ENCODE results near the gene KLHL12.
A peak's percentile ranks its signal among the peaks of the same experiment; 100 is the strongest.

Gene KLHL12

DNA sequence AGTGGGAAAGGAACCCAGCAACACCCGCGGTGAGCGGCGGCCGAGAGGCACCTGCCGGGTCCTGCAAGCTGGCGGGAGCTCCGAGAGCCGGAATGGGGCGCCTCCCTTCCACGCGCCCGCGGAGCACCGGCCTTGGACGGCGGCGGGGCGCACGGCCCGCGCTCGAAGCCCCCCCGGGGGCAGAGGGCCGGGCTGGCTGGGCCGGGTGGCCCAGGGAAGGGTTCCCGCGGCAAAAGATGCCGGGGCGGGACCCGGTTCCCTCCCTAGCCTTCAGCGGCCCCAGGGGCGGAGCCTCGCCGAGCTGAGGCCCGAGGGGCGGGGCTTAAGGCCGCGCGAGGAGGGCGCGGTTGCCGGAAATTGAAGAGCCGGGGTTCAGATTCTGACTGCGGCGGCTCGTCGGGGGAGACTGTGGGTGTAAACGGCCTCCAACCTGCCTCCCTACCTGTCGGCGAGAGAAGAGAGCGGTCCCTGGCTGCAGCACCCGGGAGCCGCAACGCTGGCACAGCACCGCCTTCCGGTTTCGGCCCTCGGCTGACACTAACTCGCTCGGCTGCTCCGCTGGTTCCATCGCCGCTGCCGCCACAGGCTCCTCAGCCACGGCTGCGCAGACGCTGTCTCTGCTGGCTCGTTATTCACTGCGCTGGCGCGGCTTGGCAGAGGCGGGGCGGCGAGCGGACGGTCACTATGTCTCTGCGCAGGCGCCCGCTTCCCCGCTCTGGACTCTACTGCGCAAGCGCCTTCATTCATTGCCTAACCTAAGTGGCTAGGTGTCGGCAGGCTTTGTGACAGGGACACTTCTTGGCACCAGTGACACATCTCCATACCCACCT lies 38.3 kb downstream of the KLHL12 start, which contains the start of gene RABIF:
TSS of gene RABIF (minus strand) at position 619 of the 830 bp plus-strand sequence. CDS start at position 568, 51 bp downstream.
- FAIRE-seq = peak; percentile 90
- DNase-seq (ENCODE audit: low spot score) = peak; percentile 98

DNA sequence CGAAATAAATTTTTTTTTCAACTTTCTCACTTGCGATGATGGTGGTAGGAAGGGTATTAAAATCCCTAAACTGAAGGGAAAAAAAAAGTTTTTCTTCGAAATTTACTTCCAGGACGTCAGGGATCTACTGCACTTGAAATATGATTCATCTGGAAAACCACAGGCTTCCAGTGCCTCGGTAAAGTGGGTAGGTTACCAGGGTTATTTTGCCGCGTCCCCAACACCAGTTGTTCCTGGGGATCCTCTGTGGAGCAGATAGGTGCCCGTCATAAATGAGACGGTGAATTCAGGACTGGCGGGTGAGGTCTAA lies 38.9 kb downstream of the KLHL12 start:
- DNase-seq (ENCODE audit: low spot score) (no peak), FAIRE-seq (no peak)

DNA sequence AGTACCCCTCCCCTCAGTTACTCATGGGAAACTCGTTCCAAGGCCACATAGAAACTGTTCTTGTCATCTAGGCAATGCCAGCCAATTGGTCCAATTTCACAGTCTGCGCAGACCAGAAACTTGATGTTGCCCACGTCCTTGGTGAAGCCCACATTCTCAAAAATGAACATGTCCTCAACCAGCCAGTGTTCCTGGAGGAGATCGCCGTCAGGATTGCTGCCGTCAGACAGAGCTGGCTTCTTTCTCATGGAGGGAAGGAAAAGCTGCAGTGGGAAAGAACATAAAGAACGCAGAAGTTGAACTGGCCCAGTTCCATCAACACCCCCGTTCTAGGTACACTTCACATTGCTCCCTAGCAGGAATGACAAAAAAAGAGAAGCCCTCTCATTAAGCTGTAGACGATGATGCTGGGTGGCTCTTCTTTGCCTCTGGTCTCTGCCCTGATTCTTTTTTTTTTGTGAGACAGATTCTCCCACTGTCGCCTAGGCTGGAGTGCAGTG lies 46.0 kb downstream of the KLHL12 start:
- no peak for DNase-seq (ENCODE audit: low spot score)
- no peak for FAIRE-seq

DNA sequence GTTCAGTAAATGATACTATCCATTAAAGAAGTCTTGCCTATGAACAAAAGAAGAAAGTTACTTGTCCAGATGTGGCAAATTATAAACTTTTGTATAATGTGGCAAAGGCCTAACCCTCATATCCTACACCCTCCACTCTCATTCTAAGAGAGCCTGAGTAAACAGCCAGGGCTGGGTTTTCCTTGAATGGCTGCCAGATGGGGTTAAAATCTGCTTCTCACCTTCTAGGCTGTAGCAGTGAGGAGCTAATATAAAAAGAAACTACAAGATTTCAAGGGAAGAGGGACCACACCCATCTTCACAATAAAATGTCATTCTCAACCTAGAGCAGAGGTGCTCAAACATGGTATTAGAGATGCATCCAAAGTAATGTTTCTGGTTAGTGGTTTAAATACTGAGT lies 47.0 kb downstream of the KLHL12 start:
- no peak for FAIRE-seq
- no peak for DNase-seq (ENCODE audit: low spot score)

DNA sequence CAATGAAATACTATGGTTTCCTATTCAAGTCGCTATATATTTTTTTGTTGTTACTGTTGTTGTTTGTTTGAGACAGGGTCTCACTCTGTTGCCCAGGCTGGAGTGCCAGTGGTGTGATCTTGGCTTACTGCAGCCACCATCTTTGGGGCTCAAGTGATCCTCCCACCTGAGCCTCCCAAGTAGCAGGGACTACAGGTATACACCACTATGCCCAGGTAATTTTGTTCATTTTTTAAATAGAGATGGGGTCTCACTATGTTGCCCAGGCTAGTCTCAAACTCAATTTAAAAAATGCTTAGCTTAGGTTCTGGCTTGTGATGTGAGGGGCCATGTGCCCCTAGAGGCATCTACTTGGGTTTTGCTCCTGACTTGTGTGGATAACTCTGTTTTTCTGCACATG lies 47.9 kb downstream of the KLHL12 start:
- FAIRE-seq = no peak
- DNase-seq (ENCODE audit: low spot score) = no peak

DNA sequence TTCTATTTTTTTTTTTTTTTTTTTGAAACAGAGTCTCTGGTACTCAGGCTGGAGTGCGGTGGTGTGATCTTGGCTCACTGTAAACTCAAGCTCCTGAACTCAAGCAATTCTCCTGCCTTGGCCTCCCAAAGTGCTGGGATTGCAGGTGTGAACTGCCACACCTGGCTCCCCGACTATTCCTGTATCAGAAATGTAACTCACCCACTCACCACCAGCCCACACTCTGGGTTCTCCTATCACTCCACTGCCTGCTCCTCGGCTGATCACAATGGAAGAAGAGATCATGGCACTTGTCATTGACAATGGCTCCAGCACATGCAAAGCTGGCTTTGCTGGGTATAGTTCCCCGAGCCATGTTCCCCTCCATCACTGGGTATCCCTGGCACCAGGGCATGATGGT lies 54.0 kb downstream of the KLHL12 start:
- FAIRE-seq = no peak
- DNase-seq (ENCODE audit: low spot score) = no peak

DNA sequence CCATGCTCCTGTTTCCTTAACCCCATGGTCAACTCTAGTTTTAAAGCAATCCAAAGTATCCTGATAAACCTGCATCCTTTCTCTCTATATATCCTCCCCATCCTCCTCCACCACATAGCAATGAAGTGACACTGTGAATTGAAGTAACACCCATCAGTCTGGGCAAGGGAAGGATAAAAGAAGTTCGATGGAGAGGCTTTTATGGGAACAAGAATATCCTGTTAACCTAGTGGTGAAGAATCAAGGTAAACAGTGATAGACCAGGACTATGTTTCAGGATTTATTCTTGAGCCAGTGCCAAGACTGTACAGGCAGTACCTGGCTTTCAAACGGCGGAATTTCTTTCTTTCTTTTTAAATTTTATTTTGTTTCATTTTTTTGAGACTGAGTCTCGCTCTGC lies 55.7 kb downstream of the KLHL12 start:
- no peak for FAIRE-seq
- no peak for DNase-seq (ENCODE audit: low spot score)

DNA sequence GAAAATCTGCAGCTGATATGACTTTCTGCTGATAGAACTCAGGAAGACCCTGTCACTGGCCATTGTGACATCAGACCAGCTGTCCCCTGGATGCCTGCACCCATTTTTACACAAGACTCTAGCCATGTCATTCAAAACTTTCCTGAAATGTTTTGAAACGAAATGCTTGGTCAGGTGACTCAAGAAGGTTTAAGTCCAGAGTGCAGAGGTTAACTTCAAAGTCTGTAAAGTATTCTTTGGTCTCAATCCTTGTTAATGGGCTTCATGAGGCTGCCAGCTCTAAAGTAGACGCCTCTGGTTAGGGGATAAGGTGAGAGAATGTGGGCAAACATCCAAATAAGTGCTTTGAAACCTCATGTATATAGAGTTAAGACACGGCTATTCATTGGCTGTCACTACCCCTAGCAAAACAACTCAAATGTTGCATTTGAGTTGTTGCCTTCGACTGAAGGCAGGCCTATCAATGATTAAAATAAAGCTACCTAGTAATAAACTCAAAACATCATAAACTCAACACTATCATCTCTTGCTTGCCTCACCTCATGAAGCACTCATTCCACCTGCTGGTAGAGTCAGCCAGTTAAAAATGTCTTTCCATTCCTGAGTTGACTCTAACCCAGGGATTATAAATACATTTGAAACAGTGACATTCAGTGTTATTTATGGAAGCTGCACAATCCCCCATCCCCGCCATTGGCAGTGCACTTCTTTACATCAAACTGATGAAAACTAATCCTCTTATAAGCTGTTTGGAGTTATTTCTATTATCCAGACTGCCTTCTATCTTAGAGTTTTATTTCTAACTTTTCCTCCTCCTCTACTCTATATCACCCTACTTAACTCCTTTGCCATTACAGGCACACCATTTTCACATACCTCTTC lies 64.1 kb downstream of the KLHL12 start:
- DNase-seq (ENCODE audit: low spot score) (no peak), FAIRE-seq (no peak)

DNA sequence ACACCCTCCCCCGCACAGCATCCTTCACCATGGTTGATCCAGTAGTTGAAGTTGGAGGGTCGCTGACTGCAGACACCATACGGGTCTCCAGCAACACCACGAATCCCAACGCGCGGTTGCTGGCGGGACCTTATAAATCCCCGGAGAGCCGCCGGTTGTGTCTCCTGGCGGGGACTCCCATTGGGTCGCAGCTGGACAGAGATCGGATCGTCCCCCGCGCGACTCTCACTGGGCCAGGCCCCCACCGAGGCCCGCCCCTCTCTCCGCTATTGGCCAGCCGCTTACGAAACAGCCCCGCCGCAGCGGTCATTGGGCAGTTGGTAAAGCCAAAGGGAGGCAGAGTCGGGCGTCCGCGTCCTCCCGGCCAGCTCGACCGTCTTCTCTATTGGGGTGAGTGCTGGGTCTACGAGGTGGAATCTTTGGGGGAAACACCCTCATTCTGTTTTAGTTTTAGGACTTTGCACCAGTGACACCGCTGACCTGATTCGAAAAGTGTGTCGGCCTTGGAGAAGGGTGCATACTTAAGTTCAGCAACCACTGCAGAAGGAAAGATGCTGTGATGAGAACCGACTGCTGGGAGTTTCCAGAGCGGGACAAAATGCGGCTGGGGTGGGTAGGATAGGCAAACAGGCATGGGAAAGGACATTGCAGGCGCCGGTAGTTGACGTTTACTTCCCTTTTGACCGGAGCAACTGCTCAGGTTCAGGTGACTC lies 65.5 kb downstream of the KLHL12 start:
- FAIRE-seq (no peak), DNase-seq (ENCODE audit: low spot score) (peak; percentile 96)

DNA sequence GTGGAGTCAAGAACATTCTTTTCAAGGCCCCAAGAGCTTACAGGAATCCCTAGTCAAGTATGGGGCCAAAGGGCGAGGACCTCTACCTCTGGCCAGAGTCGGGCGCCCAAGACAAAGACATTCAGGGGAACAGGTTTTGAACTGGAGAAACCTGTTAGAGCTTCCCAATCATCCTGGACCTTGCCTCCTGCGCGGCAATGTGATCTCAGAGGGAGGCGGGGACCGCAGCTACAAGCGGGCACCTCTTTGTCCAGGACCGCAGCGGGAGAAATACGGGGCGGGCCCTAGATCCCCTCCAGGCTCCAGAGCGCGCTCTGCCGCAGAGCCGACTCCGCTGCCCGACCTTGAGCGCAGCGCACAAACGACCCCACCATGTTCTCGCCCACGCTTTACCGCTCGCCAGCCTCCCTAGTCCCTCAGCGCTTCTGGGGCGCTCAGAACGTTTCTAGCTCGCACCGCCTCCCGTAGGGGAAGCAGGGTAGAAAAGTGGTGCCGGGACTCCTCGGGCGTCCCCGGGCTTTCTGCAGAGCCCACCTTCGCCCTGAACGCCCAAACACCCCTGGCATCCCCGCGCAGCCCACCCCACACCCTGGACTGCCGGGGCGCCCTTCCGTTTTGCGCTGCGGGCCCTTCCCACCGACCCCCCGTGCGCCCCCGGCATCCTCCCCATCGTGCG lies 66.2 kb downstream of the KLHL12 start:
- DNase-seq (ENCODE audit: low spot score) = peak; percentile 61
- FAIRE-seq = no peak

DNA sequence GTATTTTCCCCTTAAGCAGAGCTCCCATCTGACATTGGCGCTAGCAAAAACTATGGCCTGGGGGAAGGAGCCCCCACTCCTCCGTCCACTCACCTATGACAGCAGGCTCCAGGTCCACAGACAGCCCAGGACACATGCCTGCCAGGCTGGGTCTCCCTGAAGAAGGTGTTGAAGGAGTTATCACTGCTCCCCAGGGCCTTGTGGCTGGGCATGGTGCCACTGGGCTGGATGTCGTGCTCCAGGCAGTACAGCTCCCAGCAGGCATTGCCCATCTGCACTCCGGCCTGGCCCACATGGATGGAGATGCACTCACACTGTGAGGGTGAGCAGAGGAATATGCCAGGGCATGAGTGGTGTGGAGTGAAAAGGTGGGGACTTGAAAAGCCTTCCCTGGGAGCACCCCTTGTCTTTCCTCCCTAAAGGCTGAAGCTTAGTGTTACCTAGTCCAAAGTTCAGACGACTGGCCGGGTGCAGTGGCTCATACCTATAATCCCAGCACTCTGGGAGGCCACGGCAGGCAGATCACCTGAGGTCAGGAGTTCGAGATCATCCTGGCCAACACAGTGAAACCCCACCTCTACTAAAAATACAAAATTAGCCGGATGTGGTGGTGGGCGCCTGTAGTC lies 68.1 kb downstream of the KLHL12 start:
- no peak for FAIRE-seq
- DNase-seq (ENCODE audit: low spot score) = no peak

DNA sequence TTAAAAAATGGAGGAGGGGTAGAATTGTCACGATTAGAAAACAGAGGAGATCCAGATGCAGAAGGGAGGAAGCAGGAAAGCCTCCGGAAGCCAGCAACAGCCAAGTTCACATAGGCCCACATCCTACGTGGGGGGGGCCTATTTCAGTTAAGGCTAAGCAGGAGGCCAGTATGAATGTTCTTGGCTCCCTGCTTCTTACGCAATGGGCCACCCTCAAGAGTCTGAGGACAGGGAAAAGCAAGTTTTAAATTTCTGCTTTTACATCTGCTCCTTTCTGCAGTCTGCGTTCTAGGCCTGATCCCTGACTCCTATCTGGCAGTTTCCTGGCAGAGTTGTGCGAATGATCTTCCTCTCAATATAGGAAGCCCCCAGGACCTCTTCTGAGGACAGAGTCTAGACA lies 68.7 kb downstream of the KLHL12 start:
- DNase-seq (ENCODE audit: low spot score) = no peak
- FAIRE-seq = no peak

DNA sequence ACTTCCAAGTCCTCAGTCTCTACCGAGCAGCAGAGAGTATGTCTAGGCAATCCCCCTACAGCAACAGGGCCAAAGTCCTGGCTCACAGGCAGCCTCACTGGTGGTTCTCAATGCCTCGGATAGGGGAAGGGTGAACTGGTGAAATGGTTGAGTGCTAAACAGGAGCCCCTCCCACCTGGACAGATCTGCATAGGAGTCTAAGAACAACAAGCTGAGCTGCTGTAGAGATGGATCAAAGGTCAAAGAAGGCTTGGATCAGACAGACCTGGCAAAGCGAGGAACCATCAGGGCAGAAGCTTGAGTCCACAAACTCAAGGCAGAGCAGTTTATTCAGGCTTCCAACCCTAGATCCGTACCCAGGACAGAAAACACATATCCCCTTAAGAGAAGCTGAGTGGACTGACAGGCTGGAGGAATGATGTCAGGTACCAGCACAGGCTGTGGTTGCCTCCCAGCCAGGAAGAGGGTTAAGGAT lies 69.9 kb downstream of the KLHL12 start:
- DNase-seq (ENCODE audit: low spot score) (no peak), FAIRE-seq (no peak)

DNA sequence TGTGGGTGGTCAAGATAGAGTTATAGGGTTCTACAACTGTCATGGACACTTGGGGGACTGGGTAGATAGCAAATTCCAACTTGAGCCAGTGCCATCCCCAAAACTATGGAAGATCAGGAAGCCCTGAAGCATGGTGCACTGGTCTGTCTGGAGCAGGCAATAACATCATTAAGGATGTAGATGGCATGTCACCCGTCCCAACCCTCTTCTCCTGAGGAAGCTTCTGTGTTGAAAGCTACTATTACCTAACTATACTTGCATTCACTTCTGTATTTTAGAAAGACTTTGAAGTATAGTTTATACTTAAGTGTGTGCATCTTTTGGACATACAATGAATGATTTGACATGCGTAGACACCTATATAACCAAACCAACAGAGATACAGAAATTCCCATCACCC lies 71.0 kb downstream of the KLHL12 start:
- DNase-seq (ENCODE audit: low spot score) = no peak
- FAIRE-seq = no peak

DNA sequence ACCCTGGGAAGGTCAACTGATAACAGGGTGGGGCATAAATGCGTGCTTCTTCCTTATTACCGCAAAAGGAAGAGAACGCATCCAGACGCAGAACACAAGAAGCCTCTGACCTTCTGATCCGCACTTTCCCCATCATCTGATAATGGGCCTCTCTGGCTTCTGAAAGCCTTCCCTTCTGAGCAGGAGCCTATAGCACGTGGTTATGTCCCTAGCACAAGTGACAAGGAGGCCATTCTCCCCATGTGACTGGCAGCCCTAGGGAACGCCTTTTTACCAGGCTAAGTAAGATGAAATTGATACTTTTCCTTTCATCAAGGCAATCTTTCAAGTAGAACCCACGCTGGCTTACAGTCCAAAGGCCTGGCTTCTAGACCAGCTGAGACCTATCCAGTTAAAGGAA lies 72.2 kb downstream of the KLHL12 start:
- FAIRE-seq (no peak), DNase-seq (ENCODE audit: low spot score) (no peak)

DNA sequence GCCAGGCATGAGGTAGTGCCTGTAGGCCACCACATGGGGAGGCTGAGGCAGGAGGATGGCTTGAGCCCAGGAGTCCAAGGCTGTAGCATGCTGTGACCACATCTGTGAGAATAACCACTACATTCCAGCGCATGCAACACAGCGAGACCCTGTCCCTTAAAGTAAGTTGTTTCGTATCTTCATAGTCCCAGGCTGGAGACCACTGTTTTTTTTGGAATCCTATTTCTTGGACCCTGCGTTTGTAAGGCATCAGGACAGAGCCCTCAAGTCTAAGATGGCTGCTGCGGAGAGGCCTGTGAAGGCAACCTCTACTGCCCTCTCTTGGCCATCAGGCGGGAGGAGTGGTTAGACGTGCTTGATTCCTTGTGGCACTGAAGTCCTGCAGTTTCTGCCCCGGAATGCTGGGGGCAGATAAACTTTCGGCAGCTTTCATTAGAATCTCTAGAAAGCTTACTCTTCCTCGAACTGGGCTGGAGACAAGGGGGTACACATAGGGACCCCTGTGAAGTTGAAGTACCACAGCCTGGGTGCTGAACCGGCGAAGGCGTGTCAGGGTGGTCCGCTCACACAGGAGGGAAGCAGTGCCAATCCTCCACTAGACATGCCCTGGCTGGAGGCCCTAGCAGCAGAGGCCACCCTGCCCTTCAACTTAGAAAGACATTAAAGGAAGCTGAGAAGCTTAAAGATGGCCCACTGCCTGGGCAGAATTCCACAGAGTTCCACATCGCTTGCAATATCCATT lies 74.7 kb downstream of the KLHL12 start:
- peak; percentile 57 for DNase-seq (ENCODE audit: low spot score)
- FAIRE-seq = no peak

DNA sequence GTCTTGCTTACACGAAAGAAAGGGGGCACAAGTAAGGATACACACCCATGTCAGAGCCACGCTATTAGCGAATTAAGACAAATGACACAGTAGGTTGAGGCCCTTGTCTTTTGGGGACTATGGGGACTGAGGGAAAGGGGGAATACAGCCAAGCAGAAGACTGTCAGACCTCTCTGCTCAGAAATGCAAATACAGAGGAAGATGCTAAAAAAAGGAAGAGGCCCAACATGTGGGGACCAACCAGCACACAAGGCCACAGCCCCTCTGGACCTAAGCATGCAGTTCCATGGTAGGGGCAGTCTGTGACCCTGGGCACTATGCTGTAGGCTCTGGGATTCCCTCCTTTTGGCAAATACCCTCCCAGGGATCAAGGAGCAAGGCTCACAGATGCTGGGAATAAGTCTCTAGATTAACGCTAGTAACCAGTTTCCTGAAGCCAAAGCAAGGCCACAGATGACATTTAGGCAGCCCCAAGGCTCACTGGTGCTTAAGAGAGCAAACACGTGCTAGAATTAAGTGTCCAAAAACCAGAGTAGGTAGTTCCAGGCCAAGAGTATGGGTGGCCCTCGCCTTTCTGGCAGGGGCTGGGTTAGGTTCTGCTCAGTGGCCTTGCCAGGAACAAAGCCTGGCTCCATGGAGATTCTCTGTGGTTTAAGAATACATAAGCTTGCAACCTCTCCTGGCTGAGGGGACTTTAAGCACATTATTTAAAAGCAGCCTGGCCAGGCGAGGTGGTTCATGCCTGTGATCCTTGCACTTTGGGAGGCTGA lies 76.3 kb downstream of the KLHL12 start:
- DNase-seq (ENCODE audit: low spot score) (no peak), FAIRE-seq (no peak)

DNA sequence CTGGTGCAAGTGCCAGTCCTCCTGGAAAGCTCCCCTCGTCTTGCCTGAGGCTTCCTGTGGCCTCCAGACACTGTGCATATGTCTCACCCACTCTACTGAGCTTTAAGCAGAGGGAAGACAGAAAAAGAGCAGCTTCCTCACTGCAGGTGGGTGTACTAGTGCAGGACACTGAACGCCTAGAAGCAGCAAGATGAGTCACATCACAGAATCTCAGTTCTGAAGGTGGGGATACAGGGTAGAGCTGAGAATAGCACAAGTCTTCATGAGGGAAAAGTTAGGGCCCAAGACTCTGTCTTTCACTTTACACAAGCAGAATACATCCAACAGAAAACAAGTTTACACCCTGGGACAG lies 78.9 kb downstream of the KLHL12 start:
- DNase-seq (ENCODE audit: low spot score) = no peak
- no peak for FAIRE-seq

DNA sequence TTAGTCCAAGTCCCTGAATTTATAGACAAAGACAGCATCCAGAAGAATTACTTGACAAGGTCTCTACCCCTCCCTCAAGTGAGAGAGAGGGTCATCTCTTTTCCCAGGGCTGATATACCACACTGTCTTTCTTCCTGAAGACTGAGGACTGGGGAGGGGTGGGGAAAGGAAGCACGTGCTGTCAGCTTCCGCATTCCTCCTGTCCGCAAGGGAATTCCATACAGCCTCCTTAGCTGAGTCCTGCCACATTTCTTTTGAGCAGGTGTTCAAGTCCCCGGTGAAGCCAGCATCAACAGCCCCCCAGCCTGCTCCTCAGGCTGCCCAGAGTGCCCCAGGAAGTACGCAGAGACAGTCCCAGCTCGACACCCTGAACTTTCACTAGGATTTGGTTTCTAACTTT lies 82.1 kb downstream of the KLHL12 start:
- DNase-seq (ENCODE audit: low spot score) (no peak), FAIRE-seq (no peak)
